NCI-H128 (cell line): ENCODE data around the gene PRKCE.

ENCODE experiments used
- DNase-seq: peaks from one replicate; lab custom pipeline; 2025; ENCODE audit not compliant: unreplicated experiment; lab: John Stamatoyannopoulos, UW

The PRKCE gene

GRCh38 chr2:46025676-46026075 is 374.2 kb downstream of the PRKCE start:
- no peak for DNase-seq

DNA sequence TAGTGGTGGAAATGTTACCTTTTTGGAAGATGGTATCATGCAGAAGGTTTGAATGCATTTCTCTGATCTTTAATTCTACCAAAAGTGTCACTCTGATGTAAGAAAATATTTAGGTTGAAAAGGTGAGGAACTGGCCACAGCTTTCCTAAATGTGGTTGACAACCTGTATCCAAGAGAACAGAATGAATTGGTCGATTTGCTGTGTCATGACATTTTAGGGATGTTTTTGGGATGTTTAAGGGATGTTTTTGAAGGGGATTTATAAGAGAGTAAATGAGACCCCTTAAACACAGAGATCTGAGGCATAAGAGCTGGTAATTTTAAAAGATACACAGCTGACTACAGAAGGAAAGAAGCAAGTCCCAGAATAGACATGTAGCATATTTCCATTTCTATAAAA is 375.0 kb downstream of the PRKCE start:
- DNase-seq = no peak

GRCh38 chr2:46029332-46029811 is 377.9 kb downstream of the PRKCE start:
- DNase-seq = no peak

GRCh38 chr2:46030330-46030729 is 378.9 kb downstream of the PRKCE start:
- DNase-seq = no peak

- DNase-seq = no peak
These were observed 380.8 kb downstream of the PRKCE start for GRCh38 chr2:46032161-46032813.

GRCh38 chr2:46032996-46033395 is 381.5 kb downstream of the PRKCE start:
- DNase-seq = no peak

GRCh38 chr2:46034535-46034934 is 383.1 kb downstream of the PRKCE start:
- no peak for DNase-seq

- DNase-seq = no peak
These were observed 385.5 kb downstream of the PRKCE start for GRCh38 chr2:46036929-46037328.

- no peak for DNase-seq
These were observed 388.2 kb downstream of the PRKCE start for GRCh38 chr2:46039543-46040303.

DNA sequence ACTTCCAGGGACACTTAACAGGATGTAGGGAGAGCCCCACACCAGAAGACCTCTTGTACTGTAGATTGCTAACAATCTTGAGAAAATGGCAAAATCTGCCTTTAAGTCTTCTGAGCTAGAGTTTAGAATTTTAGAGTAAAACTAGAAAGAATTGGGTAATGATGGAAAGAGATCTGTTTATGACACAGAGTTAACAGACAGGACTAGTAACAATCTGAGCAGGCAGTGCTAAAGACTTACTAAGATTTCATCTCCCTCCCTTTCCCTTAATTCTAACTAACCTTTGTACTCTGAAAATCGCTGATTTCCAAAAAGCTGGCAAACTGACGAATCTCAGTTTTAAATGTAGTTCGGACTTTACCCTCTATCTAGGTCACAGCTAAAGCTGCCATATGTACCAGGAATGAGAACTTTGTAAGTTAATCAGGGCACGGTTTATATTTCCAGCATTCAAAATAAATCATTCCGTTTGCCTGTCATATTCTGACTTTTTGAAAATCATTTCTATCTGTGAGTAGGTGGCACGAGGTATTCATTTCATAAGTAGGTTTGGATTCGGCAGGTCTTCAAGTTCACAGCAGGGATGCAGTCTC is 389.2 kb downstream of the PRKCE start:
- no peak for DNase-seq

- DNase-seq = no peak
These were observed 390.0 kb downstream of the PRKCE start for GRCh38 chr2:46041434-46041833.

- DNase-seq = no peak
These were observed 390.7 kb downstream of the PRKCE start for GRCh38 chr2:46042207-46042637.

DNA sequence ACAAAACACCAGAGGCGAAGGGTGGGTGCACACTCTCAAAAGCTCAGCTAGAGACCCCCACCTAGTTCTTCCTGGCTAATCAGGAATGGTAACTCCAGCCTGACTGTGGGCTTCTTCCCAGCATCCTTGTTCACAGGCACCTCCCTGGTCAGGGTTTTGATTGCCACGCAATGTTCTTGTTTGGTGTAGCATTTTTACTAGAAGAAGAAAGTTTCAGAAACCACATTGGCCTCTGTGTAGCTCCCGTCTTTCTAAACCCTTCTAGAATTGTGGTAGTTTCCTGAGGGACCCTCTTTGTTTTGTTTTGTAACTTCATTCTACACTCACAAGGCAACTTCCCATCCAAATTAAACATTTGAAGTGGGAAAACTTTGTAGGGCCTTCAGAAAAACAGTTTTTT is 391.2 kb downstream of the PRKCE start:
- no peak for DNase-seq

GRCh38 chr2:46045888-46046287 is 394.4 kb downstream of the PRKCE start:
- no peak for DNase-seq

DNA sequence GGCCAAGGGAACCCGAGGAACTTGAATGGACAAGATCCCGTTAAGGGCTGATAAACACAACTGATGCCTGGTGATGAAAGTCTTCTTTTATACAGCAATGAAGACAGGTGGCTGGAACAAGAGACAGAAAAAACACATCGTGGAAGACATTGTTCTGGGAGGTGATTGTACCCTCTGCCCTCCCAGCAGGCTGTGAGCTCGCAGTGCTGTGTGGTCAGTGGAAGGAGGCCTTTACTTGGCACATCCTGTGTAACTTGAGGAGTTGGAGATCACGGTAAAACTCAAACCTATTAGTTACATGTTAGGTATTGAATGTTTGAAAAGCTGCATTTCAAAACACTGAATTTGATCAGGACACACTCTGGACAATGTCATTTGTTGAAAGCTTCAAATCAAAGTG is 395.8 kb downstream of the PRKCE start:
- DNase-seq = no peak

DNA sequence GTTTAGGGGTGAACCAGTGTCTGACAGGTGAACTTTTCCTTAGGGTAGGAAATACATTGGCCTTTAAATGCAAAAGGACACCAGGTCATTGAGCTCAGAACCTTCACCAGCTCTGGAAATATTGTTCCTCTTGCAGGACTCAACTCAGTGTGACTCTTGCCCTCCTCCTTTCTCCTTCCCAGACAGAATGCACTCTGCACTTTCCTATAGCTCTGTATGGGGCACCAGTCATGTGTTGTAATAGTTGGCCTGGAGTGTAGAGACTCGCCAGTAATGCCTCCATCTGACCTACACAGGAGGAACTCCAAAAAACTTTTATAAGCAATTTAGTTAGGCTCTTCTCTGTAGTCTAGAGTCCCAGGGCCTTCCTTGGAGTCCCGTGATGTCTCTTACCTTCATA is 397.2 kb downstream of the PRKCE start:
- DNase-seq = no peak

DNA sequence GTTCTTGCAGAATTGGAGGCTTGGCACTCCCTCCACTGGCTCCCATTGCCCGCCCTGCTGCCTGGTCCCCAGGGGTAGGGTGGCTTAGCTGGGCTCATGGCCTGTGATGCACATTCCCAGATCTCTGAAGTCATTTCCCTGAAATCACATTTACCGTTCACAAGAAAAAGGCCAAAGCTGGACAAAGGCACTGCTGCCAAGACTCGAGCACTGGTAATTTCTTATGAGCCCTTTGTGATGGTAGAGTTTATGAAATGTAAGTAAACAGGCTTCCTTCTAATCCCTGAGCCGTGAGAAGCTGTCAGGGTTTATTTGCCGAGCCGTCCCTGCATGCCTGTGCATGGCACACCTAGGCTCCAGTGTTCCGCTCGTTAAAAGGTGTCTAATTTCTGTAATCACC is 398.6 kb downstream of the PRKCE start:
- no peak for DNase-seq

- DNase-seq = no peak
These were observed 399.0 kb downstream of the PRKCE start for GRCh38 chr2:46050489-46050888.

GRCh38 chr2:46051085-46051484 is 399.6 kb downstream of the PRKCE start:
- DNase-seq = no peak

- no peak for DNase-seq
These were observed 402.1 kb downstream of the PRKCE start for GRCh38 chr2:46053564-46053963.

GRCh38 chr2:46056541-46056940 is 405.1 kb downstream of the PRKCE start:
- no peak for DNase-seq

GRCh38 chr2:46058140-46058539 is 406.7 kb downstream of the PRKCE start:
- DNase-seq = no peak
